ENCODE data around the gene SDK1. TPM values are rescaled to one million over a fixed set of nuclear protein-coding genes. Genes with fewer than 3 reads are reported as not detected.

SDK1 gene
- total RNA-seq, 1 experiment from 2014 or later = 20.0 TPM

DNA sequence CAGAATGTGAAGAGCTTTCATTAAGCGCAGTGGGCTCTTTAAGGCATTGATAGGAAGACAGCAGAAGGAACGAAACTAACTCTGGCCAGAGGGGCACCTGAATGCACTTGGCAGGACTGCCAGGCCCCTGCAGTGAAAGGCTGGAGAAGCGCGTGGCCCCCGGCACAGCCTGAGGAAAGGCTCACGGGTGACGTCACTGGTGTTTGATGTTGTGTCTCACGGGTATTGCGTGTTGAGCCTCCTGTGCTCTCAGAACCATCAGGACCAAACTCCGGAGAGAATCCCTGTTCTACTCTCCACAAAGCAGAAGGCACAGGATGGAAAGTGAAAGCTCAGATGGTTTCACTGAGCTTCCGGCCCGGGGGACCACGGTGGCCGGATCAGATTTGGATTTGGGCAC lies 865.3 kb downstream of the SDK1 start:
- peaks cover 14% of the 10 kb centered on the region for H3K4me1 Mint-ChIP-seq (ENCODE audit: low read depth, unreplicated experiment)
- no TSS peak for BruUV-seq (replicated peaks)
- TF ChIP-seq, protein P1, sequence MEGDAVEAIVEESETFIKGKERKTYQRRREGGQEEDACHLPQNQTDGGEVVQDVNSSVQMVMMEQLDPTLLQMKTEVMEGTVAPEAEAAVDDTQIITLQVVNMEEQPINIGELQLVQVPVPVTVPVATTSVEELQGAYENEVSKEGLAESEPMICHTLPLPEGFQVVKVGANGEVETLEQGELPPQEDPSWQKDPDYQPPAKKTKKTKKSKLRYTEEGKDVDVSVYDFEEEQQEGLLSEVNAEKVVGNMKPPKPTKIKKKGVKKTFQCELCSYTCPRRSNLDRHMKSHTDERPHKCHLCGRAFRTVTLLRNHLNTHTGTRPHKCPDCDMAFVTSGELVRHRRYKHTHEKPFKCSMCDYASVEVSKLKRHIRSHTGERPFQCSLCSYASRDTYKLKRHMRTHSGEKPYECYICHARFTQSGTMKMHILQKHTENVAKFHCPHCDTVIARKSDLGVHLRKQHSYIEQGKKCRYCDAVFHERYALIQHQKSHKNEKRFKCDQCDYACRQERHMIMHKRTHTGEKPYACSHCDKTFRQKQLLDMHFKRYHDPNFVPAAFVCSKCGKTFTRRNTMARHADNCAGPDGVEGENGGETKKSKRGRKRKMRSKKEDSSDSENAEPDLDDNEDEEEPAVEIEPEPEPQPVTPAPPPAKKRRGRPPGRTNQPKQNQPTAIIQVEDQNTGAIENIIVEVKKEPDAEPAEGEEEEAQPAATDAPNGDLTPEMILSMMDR (IDR thresholded peaks at IDR 0.05; ENCODE audit: unreplicated experiment) = no peak
- H3K9me3 Mint-ChIP-seq (ENCODE audit: low read depth, unreplicated experiment) = no peaks in the 10 kb centered on the region
- no peaks in the 10 kb centered on the region for H3K36me3 Mint-ChIP-seq (ENCODE audit: insufficient read depth, unreplicated experiment)
- CTCF ChIA-PET = no interaction called here
- no peak overlapping the region for H3K27ac Mint-ChIP-seq (ENCODE audit: unreplicated experiment)
- DNase-seq = no peak
- H3K4me3 Mint-ChIP-seq (ENCODE audit: low read depth, unreplicated experiment) = no peak overlapping the region
- intact Hi-C loops (cut with micrococcal nuclease; ENCODE audit: unreplicated experiment) = no loop called here
- no peaks in the 10 kb centered on the region for H3K27me3 Mint-ChIP-seq (ENCODE audit: unreplicated experiment)

DNA sequence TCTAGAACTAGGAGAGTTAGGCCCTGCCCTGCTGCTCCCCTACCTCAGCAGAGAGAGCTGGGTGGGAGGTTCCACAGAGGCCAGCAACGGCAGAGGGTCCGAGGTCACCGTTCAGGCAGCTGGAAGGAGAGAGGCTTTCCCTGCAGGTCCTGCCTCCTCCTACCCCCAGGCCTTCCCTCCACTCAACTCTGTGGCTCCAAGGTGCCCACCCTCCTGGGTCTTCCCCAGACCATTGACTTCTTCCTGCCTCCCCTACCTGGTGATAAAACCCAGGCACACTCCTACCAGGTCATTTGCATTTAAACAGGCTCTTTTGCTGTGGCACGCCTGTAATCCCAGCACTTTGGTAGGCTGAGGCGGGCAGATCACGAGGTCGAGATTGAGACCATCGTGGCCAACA lies 865.8 kb downstream of the SDK1 start:
- intact Hi-C loops (cut with micrococcal nuclease; ENCODE audit: unreplicated experiment) = no loop called here
- H3K27me3 Mint-ChIP-seq (ENCODE audit: unreplicated experiment) = no peaks in the 10 kb centered on the region
- H3K4me3 Mint-ChIP-seq (ENCODE audit: low read depth, unreplicated experiment) = no peak overlapping the region
- CTCF ChIA-PET = no interaction called here
- TF ChIP-seq, protein P1 (IDR thresholded peaks at IDR 0.05; ENCODE audit: unreplicated experiment) = no peak
- H3K36me3 Mint-ChIP-seq (ENCODE audit: insufficient read depth, unreplicated experiment) = no peaks in the 10 kb centered on the region
- H3K9me3 Mint-ChIP-seq (ENCODE audit: low read depth, unreplicated experiment) = no peaks in the 10 kb centered on the region
- no TSS peak for BruUV-seq (replicated peaks)
- H3K27ac Mint-ChIP-seq (ENCODE audit: unreplicated experiment) = no peak overlapping the region
- peaks cover 14% of the 10 kb centered on the region for H3K4me1 Mint-ChIP-seq (ENCODE audit: low read depth, unreplicated experiment)
- DNase-seq = no peak

DNA sequence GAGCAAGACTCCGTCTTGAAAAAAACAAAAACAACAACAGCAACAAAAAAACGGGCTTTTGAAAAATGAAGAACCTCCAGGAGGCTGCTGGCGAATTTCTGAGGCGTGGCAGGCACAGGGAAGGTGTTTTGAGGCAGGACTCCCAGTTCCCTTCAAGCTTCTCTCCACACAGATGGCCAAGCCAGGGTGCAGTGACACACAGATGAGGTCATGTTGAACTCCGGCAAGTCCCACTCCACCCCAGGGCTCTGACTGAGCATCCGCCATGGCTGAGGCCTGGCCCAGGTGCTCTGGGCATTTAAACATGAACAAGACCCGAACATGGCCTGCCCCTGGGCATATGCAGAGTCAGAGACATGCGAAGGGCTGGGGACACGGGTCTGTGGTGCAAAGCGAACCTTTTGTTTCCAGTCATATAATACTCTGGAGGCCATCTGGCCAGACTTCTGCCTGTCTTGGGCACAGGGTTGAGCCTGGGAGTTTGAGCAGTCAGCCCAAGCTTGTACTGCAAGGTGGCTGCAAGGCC lies 866.4 kb downstream of the SDK1 start:
- CTCF ChIA-PET = no interaction called here

DNA sequence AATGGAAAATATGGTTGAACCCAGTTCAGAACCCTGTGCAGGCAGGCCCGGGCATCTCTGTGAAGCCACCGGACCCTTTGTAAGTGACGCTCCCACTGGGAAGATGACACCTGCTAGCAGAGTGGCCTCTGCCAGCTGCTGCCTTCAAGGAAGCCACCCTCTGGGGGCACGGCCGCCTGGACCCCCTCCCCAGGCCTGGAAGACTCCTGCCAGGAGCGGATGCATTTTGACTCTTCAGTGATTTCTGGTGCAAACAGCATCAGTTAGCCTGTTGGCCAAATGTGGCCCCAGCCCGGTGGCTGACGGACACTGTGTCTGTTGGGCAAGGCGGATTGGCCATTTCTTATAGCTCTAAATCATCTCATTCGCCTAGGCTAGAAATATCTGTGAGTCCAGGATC lies 867.0 kb downstream of the SDK1 start:
- intact Hi-C loops (cut with micrococcal nuclease; ENCODE audit: unreplicated experiment) = no loop called here
- BruUV-seq (replicated peaks) = no TSS peak
- Mint-ChIP-seq H3K4me1 (ENCODE audit: low read depth, unreplicated experiment) (peaks cover 14% of the 10 kb centered on the region), H3K9me3 (ENCODE audit: low read depth, unreplicated experiment) (no peaks in the 10 kb centered on the region), H3K4me3 (ENCODE audit: low read depth, unreplicated experiment) (no peak overlapping the region), H3K27ac (ENCODE audit: unreplicated experiment) (no peak overlapping the region), H3K27me3 (ENCODE audit: unreplicated experiment) (no peaks in the 10 kb centered on the region), H3K36me3 (ENCODE audit: insufficient read depth, unreplicated experiment) (no peaks in the 10 kb centered on the region)
- DNase-seq = no peak
- TF ChIP-seq, protein P1 (IDR thresholded peaks at IDR 0.05; ENCODE audit: unreplicated experiment) = no peak
- CTCF ChIA-PET = no interaction called here

More for the DNA sequence above, 866.4 kb downstream of the SDK1 start:
- H3K27ac Mint-ChIP-seq (ENCODE audit: unreplicated experiment) = no peak overlapping the region
- H3K4me3 Mint-ChIP-seq (ENCODE audit: low read depth, unreplicated experiment) = no peak overlapping the region
- no peak for DNase-seq
- no peaks in the 10 kb centered on the region for H3K27me3 Mint-ChIP-seq (ENCODE audit: unreplicated experiment)
- H3K36me3 Mint-ChIP-seq (ENCODE audit: insufficient read depth, unreplicated experiment) = no peaks in the 10 kb centered on the region
- peaks cover 14% of the 10 kb centered on the region for H3K4me1 Mint-ChIP-seq (ENCODE audit: low read depth, unreplicated experiment)
- intact Hi-C loops (cut with micrococcal nuclease; ENCODE audit: unreplicated experiment) = no loop called here
- TF ChIP-seq, protein P1 (IDR thresholded peaks at IDR 0.05; ENCODE audit: unreplicated experiment) = no peak
- BruUV-seq (replicated peaks) = no TSS peak
- no peaks in the 10 kb centered on the region for H3K9me3 Mint-ChIP-seq (ENCODE audit: low read depth, unreplicated experiment)
